SK-MEL-5 (cell line): ENCODE results near the gene CREB5. TPM values are rescaled to one million over a fixed set of nuclear protein-coding genes. Genes with fewer than 3 reads are reported as not detected.
"Not testable (repeated sequence)": the region's sequence is repeated elsewhere in the genome, so short reads cannot be mapped to it uniquely, and the experiment has no call there.

Experiments
- DNase-seq: peaks from one replicate; pipeline ENCODE4 v3.0.0-alpha.2; 2016; ENCODE audit warnings: low read depth, low spot score
- in situ Hi-C: cut with HindIII; loops from 2 replicates; pipeline ENCODE4 v1.10.0; 2016; ENCODE audit warnings: low sequenced_read_pairs, high pct_unique_total_duplicates, low pct_unique_long_range_greater_than_20kb
- total RNA-seq: library from RNA; depleted of rRNA; stranded (reverse); fragments of >200 nt; shearing (Covaris generic); gene quantifications from 2 replicates; pipeline ENCODE4 v1.2.3, GENCODE V29; 2014

Gene CREB5
- total RNA-seq, 1 experiment from 2014 or later, result 19.4 TPM

DNA sequence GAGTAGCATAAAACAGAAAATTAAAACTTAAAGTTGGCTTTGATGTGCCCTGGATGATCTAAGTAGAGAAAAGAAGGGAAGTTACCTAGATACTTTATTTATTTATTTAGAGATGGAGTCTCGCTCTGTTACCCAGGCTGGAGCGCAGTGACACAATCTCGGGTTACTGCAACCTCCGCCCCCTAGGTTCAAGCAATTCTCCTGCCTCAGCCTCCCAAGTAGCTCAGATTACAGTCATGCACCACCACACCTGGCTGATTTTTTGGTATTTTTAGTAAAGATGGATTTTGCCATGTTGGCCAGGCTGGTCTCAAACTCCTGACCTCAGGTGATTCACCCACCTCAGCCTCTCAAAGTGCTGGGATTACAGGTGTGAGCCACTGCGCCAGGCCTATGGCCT, 373.8 kb downstream of the CREB5 start:
- in situ Hi-C loops, DNase-seq: not testable (repeated sequence)

- no peak for DNase-seq
- in situ Hi-C loops, result no loop called here
Observed at GRCh38 chr7:28787106-28787505, 374.8 kb downstream of the CREB5 start.

DNA sequence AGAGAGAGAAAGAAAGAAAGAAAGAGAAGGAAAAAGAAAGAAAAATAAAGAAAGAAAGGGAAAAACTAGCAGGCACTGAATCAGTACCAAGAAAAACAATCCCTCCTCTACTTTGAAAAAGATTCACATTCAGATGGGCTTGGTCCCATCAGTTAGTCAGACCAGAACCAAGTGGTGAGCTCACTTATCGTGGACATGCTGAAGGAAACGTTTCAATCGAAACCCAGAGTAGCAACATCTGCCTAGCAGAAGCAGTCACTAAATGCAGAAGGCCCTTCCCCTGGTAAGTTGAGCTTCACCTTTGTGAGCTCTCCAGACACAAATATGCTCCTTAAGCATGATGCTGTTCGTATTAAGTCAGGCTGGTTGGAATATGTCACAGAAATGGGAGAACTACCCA, 378.1 kb downstream of the CREB5 start:
- no peak for DNase-seq
- in situ Hi-C loops, result no loop called here

- in situ Hi-C loops, result no loop called here
- no peak for DNase-seq
Observed at GRCh38 chr7:28792858-28793257, 380.5 kb downstream of the CREB5 start.

DNA sequence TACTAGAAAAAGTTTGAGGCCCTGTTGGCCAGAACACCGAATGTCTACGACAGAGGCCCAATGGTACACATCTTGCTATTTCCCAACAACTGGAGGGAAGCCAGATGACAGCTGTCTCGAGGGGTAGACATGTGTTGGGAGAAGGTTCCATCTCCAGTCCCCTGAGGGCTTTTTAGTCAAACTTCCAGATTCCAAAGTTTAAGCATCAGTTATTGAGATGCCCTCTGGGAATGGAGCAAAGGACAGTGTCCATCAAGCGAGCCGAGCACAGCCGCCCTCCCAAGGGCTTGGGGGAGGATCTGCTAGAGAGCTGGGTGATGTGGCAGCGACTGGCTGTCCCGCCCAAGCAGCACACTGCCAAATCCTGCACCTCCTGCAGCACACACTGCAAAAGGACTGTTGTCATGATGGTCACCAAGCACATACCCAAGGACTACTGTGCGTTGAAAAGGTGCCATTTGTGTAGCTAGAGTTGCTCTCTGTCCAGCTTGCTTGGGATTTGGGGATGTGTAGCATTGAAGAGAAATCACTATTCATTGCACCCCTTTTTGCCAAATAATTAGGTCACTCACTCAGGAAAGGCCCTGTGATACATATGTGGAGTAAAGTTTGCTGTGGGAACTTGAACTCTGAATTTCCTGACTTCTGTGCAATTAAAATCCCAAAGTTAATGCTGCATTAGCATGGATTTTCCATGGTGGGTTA, 381.2 kb downstream of the CREB5 start:
- in situ Hi-C loops, result no loop called here

DNA sequence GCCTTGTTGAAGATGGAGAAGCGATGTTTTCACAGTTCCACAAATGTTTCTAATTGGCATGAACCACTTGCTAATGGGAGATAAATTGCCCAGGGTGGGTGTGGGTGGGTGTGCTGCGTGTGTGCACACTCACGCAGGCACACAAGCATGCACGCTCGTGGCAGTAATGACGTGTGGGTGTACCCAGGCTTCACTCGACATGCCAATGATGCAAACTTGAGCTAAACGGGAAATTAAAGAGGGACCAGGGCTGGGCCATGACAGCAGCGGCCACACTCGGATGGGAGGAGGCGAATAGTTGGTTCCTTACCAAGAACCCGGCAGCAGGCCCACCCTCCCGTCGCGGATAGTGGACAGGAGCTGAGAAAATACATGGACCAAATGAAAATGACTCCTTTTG, 386.0 kb downstream of the CREB5 start:
- in situ Hi-C loops, result no loop called here
- DNase-seq, result no peak

More for the DNA sequence above, 381.2 kb downstream of the CREB5 start:
- no peak for DNase-seq

GRCh38 chr7:28799619-28800018, 387.3 kb downstream of the CREB5 start:
- in situ Hi-C loops, result no loop called here
- DNase-seq, result no peak

DNA sequence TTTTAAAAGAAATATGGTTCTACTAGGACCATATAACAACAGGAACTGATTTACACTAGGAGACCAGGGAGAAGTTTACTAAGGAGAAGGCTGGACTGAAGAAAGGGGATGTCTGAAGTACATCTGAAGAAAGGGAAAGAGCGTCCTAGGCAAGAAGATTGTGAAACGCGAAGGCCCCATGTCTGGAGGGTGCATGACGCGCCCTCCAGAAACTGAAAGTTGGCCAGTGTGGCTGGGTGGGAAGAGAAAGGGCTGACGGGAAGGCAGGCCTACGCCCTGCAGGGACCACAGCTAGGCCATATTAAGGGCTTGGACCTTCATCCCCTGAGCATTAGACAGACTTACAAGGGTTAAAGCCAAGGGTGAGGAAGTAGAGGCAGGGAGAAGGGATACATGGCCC, 387.8 kb downstream of the CREB5 start:
- no peak for DNase-seq
- in situ Hi-C loops, result no loop called here

DNA sequence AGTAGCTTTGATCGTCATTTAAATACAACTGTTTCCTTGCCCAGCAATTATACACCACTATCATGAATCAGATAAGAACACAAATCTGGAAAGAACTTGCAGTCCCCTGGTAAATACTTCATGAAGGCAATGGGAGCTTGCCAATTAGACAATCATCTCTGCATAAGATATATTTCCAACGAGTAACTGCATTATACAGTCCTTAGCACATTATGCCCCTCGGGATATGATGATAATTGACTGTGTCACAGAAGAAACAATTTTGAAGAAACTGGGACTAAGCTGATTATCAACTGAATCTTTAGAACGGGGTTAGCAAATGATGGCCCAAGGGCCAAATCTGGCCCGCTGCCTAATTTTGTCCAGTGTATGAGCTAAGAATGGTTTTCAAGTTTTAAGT, 390.1 kb downstream of the CREB5 start:
- DNase-seq, result no peak
- in situ Hi-C loops, result no loop called here

DNA sequence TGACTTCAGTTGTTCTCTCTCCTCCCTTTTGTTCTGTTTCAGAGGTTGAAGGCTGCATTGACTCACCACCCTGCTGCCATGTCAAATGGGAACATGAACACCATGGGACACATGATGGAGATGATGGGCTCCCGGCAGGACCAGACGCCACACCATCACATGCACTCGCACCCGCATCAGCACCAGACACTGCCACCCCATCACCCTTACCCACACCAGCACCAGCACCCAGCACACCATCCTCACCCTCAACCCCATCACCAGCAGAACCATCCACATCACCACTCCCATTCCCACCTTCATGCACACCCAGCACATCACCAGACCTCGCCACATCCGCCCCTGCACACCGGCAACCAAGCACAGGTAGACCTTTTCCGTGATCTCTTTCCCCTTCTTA, 391.8 kb downstream of the CREB5 start:
- in situ Hi-C loops, result no loop called here
- no peak for DNase-seq

GRCh38 chr7:28804990-28805389, 392.7 kb downstream of the CREB5 start:
- in situ Hi-C loops, result no loop called here
- no peak for DNase-seq

- in situ Hi-C loops, result no loop called here
- no peak for DNase-seq
Observed at GRCh38 chr7:28806841-28807240, 394.5 kb downstream of the CREB5 start.

GRCh38 chr7:28807396-28807994, 395.2 kb downstream of the CREB5 start:
- no peak for DNase-seq
- in situ Hi-C loops, result no loop called here

GRCh38 chr7:28808796-28809533, 396.6 kb downstream of the CREB5 start:
- no peak for DNase-seq
- in situ Hi-C loops, result no loop called here

DNA sequence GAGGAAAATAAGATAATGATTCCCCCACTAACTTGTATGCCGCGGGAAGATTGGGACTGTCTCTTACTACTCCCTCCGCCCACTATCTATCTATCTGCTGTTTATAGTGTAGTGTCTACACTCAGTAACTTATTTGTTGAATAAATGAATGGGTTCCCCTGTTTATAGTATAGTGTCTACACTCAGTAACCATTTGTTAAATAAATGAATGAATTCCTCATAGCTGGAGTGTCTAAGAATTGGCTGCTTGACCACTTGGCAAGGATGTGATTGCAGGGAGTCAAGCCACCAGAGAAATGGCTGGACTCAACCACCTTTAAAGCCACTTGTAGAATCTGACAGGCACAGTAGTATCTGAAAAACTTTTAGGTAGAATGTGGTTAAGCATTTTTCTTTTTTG, 398.7 kb downstream of the CREB5 start:
- DNase-seq, result no peak
- in situ Hi-C loops, result no loop called here

GRCh38 chr7:28811701-28812430, 399.5 kb downstream of the CREB5 start:
- no peak for DNase-seq
- in situ Hi-C loops, result no loop called here

DNA sequence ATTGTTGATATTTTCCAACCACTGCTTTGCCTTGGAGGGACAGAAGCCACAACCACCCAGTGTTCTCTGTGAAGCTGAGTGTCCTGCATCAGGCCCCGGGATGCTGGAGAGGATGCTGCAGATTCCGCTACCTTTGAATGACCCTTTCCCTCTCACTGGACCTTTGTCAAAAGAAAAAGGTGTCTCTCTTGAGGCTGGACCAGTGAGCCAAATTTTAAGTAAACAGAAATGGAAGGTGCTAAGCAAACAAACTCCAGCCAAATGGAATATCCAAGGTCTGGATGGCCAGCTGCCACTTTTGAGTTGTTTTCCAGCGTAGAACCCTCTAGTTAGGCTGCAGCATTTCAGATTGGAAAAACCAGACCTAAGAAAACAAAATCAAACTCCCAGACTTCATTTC, 400.3 kb downstream of the CREB5 start:
- in situ Hi-C loops, result no loop called here
- no peak for DNase-seq

GRCh38 chr7:28813243-28813962, 401.1 kb downstream of the CREB5 start:
- in situ Hi-C loops, result no loop called here
- DNase-seq, result no peak
